SK-N-SH treated with all-trans-retinoic acid at 6 μM for 48 hours (cell line): Measurements from ENCODE around the gene CASZ1.

Experiments
- ATAC-seq: fragments of 200-7000 bp; cut with Tn5 transposase; 3 replicates; pipeline ENCODE4 v1.9.1; 2020; ENCODE audit warnings: mild to moderate bottlenecking, moderate library complexity
- ARNTL ChIP-seq: fragments of 450-650 bp; formaldehyde crosslinking; IDR thresholded peaks from 2 replicates; pipeline ENCODE4 v1.5.0; 2020; ENCODE audit warnings: low read depth, mild to moderate bottlenecking, moderate library complexity, borderline replicate concordance
- BACH2 ChIP-seq: fragments of 250-450 bp; sonication (Bioruptor Pico); IDR thresholded peaks from 2 replicates; pipeline ENCODE4 v1.9.0; 2021; ENCODE audit warnings: mild to moderate bottlenecking, borderline replicate concordance
- CSDC2 ChIP-seq: fragments of 250-450 bp; sonication (Bioruptor Pico); IDR thresholded peaks from 2 replicates; pipeline ENCODE4 v1.5.0; 2020; ENCODE audit warnings: mild to moderate bottlenecking, moderate library complexity
- ESRRG ChIP-seq: fragments of 250-450 bp; sonication (Bioruptor Pico); IDR thresholded peaks from 2 replicates; pipeline ENCODE4 v1.6.1; 2021; ENCODE audit warnings: mild to moderate bottlenecking
- GLIS3 ChIP-seq: fragments of 250-450 bp; sonication (Bioruptor Pico); IDR thresholded peaks from 2 replicates; pipeline ENCODE4 v1.5.0; 2020; ENCODE audit warnings: mild to moderate bottlenecking, moderate library complexity
- ISL1 ChIP-seq: fragments of 250-450 bp; sonication (Bioruptor Pico); IDR thresholded peaks from 2 replicates; pipeline ENCODE4 v2.1.2; 2022; ENCODE audit warnings: mild to moderate bottlenecking, moderate library complexity
- OSR1 ChIP-seq: fragments of 250-450 bp; sonication (Bioruptor Pico); IDR thresholded peaks from 2 replicates; pipeline ENCODE4 v1.8.0; 2022; ENCODE audit warnings: moderate library complexity, mild to moderate bottlenecking, inconsistent platforms
- PPARA ChIP-seq: fragments of 250-450 bp; sonication (Bioruptor Pico); IDR thresholded peaks from 2 replicates; pipeline ENCODE4 v1.5.0; 2020; ENCODE audit warnings: mild to moderate bottlenecking, borderline replicate concordance
- RARB ChIP-seq: fragments of 250-450 bp; sonication (Bioruptor Pico); IDR thresholded peaks from 2 replicates; pipeline ENCODE4 v1.8.0; 2021; ENCODE audit warnings: mild to moderate bottlenecking, moderate library complexity
- SNAI2 ChIP-seq: fragments of 250-450 bp; sonication (Bioruptor Pico); IDR thresholded peaks from 2 replicates; pipeline ENCODE4 v1.5.0; 2020; ENCODE audit warnings: mild to moderate bottlenecking, moderate library complexity
- TCF4 ChIP-seq: fragments of 250-450 bp; sonication (Bioruptor Pico); IDR thresholded peaks from 2 replicates; pipeline ENCODE4 v1.8.0; 2021; ENCODE audit warnings: mild to moderate bottlenecking, moderate library complexity, borderline replicate concordance
- TOX ChIP-seq: fragments of 250-450 bp; sonication (Bioruptor Pico); IDR thresholded peaks from 2 replicates; pipeline ENCODE4 v1.8.0; 2021; ENCODE audit warnings: mild to moderate bottlenecking, moderate library complexity, borderline replicate concordance
- ZFP3 ChIP-seq: fragments of 250-450 bp; sonication (Bioruptor Pico); IDR thresholded peaks from 2 replicates; pipeline ENCODE4 v1.5.0; 2020; ENCODE audit warnings: mild to moderate bottlenecking, moderate library complexity
- ZFP30 ChIP-seq: fragments of 450-650 bp; formaldehyde crosslinking; IDR thresholded peaks from 2 replicates; pipeline ENCODE4 v1.5.0; 2022; ENCODE audit warnings: mild to moderate bottlenecking, moderate library complexity
- ZNF565 ChIP-seq: fragments of 450-650 bp; formaldehyde crosslinking; conservative IDR thresholded peaks from 2 replicates; pipeline ENCODE4 v1.5.0; 2020; ENCODE audit warnings: low read depth, mild to moderate bottlenecking, moderate library complexity
- ZNF70 ChIP-seq: fragments of 450-650 bp; formaldehyde crosslinking; IDR thresholded peaks from 2 replicates; pipeline ENCODE4 v1.5.0; 2020; ENCODE audit warnings: mild to moderate bottlenecking, moderate library complexity
- ZNF8 ChIP-seq: fragments of 450-650 bp; formaldehyde crosslinking; IDR thresholded peaks from 2 replicates; pipeline ENCODE4 v1.5.0; 2020; ENCODE audit warnings: mild to moderate bottlenecking, moderate library complexity
- TF ChIP-seq, protein P1 (sequence below): fragments of 250-450 bp; sonication (Bioruptor Pico); IDR thresholded peaks from 2 replicates; pipeline ENCODE4 v1.8.0; 2021; ENCODE audit warnings: low read depth, mild to moderate bottlenecking, moderate library complexity, borderline replicate concordance
- TF ChIP-seq, protein P2 (sequence below): fragments of 250-450 bp; sonication (Bioruptor Pico); IDR thresholded peaks from 2 replicates; pipeline ENCODE4 v1.8.0; 2020; ENCODE audit warnings: mild to moderate bottlenecking, moderate library complexity, borderline replicate concordance
- TF ChIP-seq, protein P3 (sequence below): fragments of 250-450 bp; sonication (Bioruptor Pico); IDR thresholded peaks from 2 replicates; pipeline ENCODE4 v1.5.0; 2020; ENCODE audit warnings: mild to moderate bottlenecking, moderate library complexity
- TF ChIP-seq, protein P4 (sequence below): fragments of 250-450 bp; sonication (Bioruptor Pico); IDR thresholded peaks from 2 replicates; pipeline ENCODE4 v1.5.1; 2020; ENCODE audit warnings: low read depth, mild to moderate bottlenecking, moderate library complexity

The CASZ1 gene

DNA sequence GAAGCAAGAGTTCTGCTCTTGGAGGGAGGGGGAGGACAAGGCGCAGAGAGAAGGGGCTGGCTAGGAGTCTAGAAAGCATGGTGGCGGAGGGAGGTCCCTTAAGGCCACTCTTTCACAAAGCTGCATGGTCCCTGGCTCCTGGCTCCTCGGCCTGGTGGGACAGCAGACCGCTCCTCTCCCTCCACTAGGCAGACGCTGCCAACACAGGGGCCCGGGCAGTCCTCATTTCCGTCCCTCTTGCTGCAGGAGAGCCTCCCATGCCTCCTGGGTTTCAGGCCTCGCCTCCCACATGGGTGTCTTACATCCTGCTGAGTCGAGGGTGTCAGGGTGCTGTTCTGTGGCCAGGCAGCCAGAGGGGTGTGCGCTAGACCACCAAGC lies 108.0 kb downstream of the CASZ1 start:
- ATAC-seq = no peak
- TF ChIP-seq CSDC2 (CRISPR knock-in tag) (no peak), GLIS3 (no peak), BACH2 (CRISPR knock-in tag) (no peak), ZFP30 (CRISPR knock-in tag) (no peak), RARB (no peak), ZNF70 (CRISPR knock-in tag) (no peak)
- TF ChIP-seq, protein P1, sequence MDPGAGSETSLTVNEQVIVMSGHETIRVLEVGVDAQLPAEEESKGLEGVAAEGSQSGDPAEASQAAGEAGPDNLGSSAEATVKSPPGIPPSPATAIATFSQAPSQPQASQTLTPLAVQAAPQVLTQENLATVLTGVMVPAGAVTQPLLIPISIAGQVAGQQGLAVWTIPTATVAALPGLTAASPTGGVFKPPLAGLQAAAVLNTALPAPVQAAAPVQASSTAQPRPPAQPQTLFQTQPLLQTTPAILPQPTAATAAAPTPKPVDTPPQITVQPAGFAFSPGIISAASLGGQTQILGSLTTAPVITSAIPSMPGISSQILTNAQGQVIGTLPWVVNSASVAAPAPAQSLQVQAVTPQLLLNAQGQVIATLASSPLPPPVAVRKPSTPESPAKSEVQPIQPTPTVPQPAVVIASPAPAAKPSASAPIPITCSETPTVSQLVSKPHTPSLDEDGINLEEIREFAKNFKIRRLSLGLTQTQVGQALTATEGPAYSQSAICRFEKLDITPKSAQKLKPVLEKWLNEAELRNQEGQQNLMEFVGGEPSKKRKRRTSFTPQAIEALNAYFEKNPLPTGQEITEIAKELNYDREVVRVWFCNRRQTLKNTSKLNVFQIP (CRISPR knock-in tag) = no peak
- TF ChIP-seq, protein P2, sequence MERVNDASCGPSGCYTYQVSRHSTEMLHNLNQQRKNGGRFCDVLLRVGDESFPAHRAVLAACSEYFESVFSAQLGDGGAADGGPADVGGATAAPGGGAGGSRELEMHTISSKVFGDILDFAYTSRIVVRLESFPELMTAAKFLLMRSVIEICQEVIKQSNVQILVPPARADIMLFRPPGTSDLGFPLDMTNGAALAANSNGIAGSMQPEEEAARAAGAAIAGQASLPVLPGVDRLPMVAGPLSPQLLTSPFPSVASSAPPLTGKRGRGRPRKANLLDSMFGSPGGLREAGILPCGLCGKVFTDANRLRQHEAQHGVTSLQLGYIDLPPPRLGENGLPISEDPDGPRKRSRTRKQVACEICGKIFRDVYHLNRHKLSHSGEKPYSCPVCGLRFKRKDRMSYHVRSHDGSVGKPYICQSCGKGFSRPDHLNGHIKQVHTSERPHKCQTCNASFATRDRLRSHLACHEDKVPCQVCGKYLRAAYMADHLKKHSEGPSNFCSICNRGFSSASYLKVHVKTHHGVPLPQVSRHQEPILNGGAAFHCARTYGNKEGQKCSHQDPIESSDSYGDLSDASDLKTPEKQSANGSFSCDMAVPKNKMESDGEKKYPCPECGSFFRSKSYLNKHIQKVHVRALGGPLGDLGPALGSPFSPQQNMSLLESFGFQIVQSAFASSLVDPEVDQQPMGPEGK (CRISPR knock-in tag) = no peak
- TF ChIP-seq, protein P3, sequence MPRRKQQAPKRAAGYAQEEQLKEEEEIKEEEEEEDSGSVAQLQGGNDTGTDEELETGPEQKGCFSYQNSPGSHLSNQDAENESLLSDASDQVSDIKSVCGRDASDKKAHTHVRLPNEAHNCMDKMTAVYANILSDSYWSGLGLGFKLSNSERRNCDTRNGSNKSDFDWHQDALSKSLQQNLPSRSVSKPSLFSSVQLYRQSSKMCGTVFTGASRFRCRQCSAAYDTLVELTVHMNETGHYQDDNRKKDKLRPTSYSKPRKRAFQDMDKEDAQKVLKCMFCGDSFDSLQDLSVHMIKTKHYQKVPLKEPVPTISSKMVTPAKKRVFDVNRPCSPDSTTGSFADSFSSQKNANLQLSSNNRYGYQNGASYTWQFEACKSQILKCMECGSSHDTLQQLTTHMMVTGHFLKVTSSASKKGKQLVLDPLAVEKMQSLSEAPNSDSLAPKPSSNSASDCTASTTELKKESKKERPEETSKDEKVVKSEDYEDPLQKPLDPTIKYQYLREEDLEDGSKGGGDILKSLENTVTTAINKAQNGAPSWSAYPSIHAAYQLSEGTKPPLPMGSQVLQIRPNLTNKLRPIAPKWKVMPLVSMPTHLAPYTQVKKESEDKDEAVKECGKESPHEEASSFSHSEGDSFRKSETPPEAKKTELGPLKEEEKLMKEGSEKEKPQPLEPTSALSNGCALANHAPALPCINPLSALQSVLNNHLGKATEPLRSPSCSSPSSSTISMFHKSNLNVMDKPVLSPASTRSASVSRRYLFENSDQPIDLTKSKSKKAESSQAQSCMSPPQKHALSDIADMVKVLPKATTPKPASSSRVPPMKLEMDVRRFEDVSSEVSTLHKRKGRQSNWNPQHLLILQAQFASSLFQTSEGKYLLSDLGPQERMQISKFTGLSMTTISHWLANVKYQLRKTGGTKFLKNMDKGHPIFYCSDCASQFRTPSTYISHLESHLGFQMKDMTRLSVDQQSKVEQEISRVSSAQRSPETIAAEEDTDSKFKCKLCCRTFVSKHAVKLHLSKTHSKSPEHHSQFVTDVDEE = no peak

DNA sequence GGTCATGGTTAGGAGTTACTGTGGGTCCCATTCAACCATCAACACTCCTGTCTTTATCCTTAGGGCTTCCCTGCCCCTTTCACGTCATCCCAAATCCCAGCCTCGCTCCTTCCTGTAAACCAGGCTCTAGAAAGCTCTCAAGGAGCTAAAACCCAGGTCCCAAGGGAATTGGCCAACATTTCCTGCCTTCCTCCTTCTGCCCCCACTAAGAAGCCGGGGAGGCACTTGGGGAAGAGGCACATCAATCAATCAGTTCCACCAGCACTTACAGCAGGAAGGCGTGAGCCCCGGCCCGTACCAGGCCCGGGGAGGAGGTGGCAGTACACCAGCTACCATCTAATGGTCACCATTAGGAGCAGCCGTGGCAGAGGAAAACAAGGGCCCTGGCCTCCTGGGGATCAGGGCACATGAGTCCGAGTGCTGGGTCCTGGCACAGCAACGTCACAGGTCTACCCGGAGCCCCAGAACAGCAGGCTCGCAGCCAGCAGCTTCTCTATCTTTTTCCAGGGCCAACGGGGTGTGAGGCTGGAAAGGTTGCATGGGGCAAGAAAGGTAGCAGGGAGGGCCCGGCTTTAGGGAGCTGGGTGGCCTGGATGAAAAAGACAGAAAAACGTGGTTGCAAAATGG lies 108.6 kb downstream of the CASZ1 start:
- no peak for ATAC-seq
- TF ChIP-seq ZNF70 (CRISPR knock-in tag) (no peak), ZFP3 (no peak), ARNTL (CRISPR knock-in tag) (no peak), TCF4 (CRISPR knock-in tag) (no peak), ZNF8 (CRISPR knock-in tag) (no peak), CSDC2 (CRISPR knock-in tag) (no peak), ESRRG (no peak), SNAI2 (no peak)
- TF ChIP-seq, protein P2 (CRISPR knock-in tag) = no peak
- TF ChIP-seq, protein P4, sequence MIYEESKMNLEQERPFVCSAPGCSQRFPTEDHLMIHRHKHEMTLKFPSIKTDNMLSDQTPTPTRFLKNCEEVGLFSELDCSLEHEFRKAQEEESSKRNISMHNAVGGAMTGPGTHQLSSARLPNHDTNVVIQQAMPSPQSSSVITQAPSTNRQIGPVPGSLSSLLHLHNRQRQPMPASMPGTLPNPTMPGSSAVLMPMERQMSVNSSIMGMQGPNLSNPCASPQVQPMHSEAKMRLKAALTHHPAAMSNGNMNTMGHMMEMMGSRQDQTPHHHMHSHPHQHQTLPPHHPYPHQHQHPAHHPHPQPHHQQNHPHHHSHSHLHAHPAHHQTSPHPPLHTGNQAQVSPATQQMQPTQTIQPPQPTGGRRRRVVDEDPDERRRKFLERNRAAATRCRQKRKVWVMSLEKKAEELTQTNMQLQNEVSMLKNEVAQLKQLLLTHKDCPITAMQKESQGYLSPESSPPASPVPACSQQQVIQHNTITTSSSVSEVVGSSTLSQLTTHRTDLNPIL (CRISPR knock-in tag) = no peak
- TF ChIP-seq, all 23 proteins: peak for 0

DNA sequence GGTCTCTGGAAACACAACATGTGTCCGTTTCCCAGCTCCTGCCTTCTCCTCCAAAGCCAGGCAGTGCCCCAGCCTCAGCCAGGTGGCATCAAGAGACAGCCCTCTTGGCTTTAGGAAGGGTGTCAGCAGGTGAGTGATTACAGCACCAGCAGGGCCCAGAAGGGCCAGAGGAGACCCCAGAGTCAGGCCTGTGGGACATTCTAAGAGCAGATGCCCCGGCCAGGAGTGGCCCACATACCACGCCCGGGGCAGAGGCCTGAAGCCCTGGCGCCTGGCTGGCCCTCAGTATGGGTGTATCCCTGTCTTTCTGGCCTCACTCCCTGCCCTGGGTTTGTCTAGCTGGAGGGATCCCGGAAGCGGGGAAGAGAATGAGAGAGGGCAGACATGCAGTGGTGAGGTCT lies 109.2 kb downstream of the CASZ1 start:
- TF ChIP-seq SNAI2 (no peak), BACH2 (CRISPR knock-in tag) (no peak), ZFP30 (CRISPR knock-in tag) (no peak), OSR1 (CRISPR knock-in tag) (no peak), TCF4 (CRISPR knock-in tag) (no peak)
- ATAC-seq = no peak; the same call in 2 of the 3 replicates

DNA sequence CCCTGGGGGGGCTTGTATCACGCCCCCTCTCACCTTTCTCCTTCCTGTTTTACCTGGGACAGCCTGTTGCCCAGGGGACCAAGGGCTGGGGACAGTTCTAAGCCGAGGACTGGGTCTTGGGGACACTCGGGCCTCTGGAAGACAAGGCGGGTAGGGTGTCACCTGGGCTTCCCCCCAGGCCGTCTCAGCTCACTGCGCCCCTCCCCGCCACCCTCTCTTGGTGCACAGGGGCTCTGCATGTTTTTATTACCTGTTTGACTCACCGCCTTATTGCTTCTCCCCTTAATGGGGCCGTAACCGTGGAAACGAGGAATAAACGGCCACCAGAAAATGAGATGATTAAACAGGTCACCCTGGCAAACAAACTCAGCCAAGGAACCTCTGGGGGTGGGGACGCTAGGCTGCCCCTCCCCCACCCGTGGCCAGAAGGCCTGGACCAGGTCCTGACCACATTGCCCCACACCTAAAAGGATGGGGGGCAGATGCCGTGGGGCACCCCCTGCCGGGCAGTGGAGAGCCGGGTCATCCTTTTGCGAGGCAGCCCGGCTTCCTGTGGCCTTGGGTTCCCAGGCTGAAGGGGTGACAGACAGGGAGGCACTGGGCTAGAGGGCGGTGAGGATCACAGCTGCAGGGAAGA lies 109.9 kb downstream of the CASZ1 start:
- no peak for ATAC-seq
- TF ChIP-seq, protein P4 (CRISPR knock-in tag) = no peak
- TF ChIP-seq ZNF565 (CRISPR knock-in tag) (no peak), GLIS3 (no peak), CSDC2 (CRISPR knock-in tag) (no peak), PPARA (CRISPR knock-in tag) (no peak), TOX (CRISPR knock-in tag) (no peak), ZNF70 (CRISPR knock-in tag) (no peak), SNAI2 (no peak), ISL1 (CRISPR knock-in tag) (no peak), RARB (no peak), BACH2 (CRISPR knock-in tag) (no peak), OSR1 (CRISPR knock-in tag) (no peak), ZFP3 (no peak), ESRRG (no peak), ARNTL (CRISPR knock-in tag) (no peak), ZFP30 (CRISPR knock-in tag) (no peak)
- TF ChIP-seq, protein P2 (CRISPR knock-in tag) = no peak
